ENCODE results near the gene RALGDS.
"Not testable (repeated sequence)": the region's sequence is repeated elsewhere in the genome, so short reads cannot be mapped to it uniquely, and the experiment has no call there.

Gene RALGDS

GRCh38 chr9:133090187-133090586, 30.9 kb downstream of the RALGDS start:
- TF ChIP-seq JUND (IDR thresholded peaks at IDR 0.05; ENCODE audit: low read depth), result no peak
- in situ Hi-C loops (cut with HindIII; ENCODE audit: low pct_unique_long_range_greater_than_20kb, low sequenced_read_pairs), result no loop called here
- DNase-seq (ENCODE audit: low read depth in 1 of 2, low spot score in 1 of 2), result no peak

- TF ChIP-seq JUND (IDR thresholded peaks at IDR 0.05; ENCODE audit: low read depth), result no peak
- no peak for DNase-seq (ENCODE audit: low read depth in 1 of 2, low spot score in 1 of 2)
- in situ Hi-C loops (cut with HindIII; ENCODE audit: low pct_unique_long_range_greater_than_20kb, low sequenced_read_pairs), result no loop called here
Observed at GRCh38 chr9:133089271-133089671, 31.8 kb downstream of the RALGDS start.

- DNase-seq (ENCODE audit: low read depth in 1 of 2, low spot score in 1 of 2), result no peak
- in situ Hi-C loops (cut with HindIII; ENCODE audit: low pct_unique_long_range_greater_than_20kb, low sequenced_read_pairs), result no loop called here
- TF ChIP-seq JUND (IDR thresholded peaks at IDR 0.05; ENCODE audit: low read depth), result no peak
Observed at GRCh38 chr9:133088756-133089155, 32.3 kb downstream of the RALGDS start.

GRCh38 chr9:133088146-133088750, 32.8 kb downstream of the RALGDS start:
- TF ChIP-seq JUND (IDR thresholded peaks at IDR 0.05; ENCODE audit: low read depth), result no peak
- DNase-seq (ENCODE audit: low read depth in 1 of 2, low spot score in 1 of 2), result no peak
- in situ Hi-C loops (cut with HindIII; ENCODE audit: low pct_unique_long_range_greater_than_20kb, low sequenced_read_pairs), result no loop called here

DNA sequence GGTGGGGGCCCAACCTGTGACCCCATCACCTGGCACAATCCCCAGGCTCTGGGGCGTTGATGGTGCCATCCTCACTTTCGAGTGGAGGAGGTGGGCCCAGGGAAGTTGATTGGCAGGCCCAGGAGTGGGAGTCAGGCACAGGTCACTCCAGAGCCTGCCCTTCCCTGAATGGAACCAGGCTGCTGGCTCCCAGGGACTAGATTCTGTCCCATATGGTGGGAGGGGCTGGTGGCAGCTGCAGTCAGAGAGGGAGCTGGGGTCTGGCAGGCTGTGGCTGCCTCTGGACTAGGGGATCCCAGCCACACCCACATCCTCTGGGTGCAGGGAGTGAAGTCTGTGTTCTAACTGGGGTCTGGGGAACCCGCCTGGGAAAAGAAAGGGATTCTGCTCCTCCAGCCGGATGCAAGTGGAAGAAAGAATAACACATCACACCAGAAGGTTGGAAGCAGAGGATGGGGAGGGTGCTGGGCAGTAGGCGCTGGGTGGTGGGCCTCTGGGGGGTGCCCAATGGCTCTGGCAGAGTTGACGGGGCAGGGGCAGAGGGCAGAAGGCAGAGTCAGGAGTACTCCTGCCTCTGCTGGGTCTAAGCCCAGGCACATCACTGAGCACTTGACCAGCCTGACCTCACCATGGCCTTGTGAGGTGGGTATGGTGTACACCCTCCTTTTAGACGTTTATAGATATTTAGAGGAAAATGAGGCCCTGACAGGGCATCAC, 33.5 kb downstream of the RALGDS start:
- in situ Hi-C loops (cut with HindIII; ENCODE audit: low pct_unique_long_range_greater_than_20kb, low sequenced_read_pairs), result no loop called here
- DNase-seq (ENCODE audit: low read depth in 1 of 2, low spot score in 1 of 2), result no peak
- TF ChIP-seq JUND (IDR thresholded peaks at IDR 0.05; ENCODE audit: low read depth), result no peak

GRCh38 chr9:133086894-133087293, 34.1 kb downstream of the RALGDS start:
- no peak for DNase-seq (ENCODE audit: low read depth in 1 of 2, low spot score in 1 of 2)
- no peak for TF ChIP-seq JUND (IDR thresholded peaks at IDR 0.05; ENCODE audit: low read depth)
- in situ Hi-C loops (cut with HindIII; ENCODE audit: low pct_unique_long_range_greater_than_20kb, low sequenced_read_pairs), result no loop called here

DNA sequence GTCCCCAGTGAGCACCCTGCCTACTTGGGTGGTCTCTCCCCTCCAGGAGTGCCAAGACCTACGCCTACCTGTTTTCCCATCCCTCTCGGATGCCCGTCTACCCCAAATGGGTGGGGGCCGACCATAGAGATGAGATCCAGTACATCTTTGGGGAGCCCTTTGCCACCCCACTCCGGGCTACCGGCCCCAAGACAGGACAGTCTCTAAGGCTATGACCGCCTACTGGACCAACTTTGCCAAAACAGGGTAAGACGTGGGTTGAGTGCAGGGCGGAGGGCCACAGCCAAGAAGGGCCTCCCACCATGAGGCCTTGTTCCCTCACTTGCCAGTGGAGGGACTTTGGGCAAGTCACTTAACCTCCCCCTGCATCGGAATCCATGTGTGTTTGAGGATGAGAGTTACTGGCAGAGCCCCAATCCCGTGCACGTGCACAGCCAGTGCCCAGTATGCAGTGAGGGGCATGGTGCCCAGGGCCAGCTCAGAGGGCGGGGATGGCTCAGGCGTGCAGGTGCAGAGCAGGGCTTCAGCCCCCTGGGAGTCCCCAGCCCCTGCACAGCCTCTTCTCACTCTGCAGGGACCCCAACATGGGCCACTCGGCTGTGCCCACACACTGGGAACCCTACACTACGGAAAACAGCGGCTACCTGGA, 34.7 kb downstream of the RALGDS start:
- in situ Hi-C loops (cut with HindIII; ENCODE audit: low pct_unique_long_range_greater_than_20kb, low sequenced_read_pairs); DNase-seq (ENCODE audit: low read depth in 1 of 2, low spot score in 1 of 2): not testable (repeated sequence)

DNA sequence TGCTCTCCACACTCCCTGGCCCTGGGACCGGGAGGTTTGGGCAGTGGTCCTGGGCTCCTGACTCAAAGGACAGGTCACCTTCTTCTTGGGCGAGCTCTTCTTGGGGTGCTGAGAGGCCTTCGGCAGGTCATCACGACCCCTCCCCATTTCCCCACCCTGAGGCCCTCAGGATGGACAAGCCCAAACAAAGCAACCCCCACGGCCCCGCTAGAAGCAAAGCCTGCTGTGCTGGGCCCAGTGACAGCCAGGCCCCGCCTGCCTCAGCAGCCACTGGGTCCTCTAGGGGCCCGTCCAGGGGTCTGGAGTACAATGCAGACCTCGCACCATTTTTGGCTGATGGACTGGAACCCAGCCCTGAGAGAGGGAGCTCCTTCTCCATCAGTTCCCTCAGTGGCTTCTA, 37.4 kb downstream of the RALGDS start:
- DNase-seq (ENCODE audit: low read depth in 1 of 2, low spot score in 1 of 2); in situ Hi-C loops (cut with HindIII; ENCODE audit: low pct_unique_long_range_greater_than_20kb, low sequenced_read_pairs): not testable (repeated sequence)

DNA sequence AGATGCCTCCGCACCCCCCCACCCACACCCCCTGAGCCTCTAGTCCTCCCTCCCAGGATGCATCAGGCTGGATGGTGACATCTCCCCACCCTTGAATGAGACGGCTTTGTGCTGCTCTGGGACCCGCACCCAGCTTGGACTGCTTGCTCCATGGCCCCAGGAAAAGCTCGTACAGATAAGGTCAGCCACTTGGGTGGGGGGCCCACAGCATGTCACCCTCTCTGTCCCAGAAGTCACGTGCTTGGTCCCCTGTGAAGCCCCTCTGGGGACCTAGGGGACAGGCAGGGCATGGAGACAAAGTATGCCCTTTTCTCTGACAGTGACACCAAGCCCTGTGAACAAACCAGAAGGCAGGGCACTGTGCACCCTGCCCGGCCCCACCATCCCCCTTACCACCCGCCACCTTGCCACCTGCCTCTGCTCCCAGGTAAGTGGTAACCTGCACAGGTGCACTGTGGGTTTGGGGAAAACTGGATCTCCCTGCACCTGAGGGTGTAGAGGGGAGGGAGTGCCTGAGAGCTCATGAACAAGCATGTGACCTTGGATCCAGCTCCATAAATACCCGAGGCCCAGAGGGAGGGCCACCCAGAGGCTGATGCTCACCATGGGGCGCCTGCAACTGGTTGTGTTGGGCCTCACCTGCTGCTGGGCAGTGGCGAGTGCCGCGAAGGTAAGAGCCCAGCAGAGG, 38.9 kb downstream of the RALGDS start:
- in situ Hi-C loops (cut with HindIII; ENCODE audit: low pct_unique_long_range_greater_than_20kb, low sequenced_read_pairs); DNase-seq (ENCODE audit: low read depth in 1 of 2, low spot score in 1 of 2): not testable (repeated sequence)

DNA sequence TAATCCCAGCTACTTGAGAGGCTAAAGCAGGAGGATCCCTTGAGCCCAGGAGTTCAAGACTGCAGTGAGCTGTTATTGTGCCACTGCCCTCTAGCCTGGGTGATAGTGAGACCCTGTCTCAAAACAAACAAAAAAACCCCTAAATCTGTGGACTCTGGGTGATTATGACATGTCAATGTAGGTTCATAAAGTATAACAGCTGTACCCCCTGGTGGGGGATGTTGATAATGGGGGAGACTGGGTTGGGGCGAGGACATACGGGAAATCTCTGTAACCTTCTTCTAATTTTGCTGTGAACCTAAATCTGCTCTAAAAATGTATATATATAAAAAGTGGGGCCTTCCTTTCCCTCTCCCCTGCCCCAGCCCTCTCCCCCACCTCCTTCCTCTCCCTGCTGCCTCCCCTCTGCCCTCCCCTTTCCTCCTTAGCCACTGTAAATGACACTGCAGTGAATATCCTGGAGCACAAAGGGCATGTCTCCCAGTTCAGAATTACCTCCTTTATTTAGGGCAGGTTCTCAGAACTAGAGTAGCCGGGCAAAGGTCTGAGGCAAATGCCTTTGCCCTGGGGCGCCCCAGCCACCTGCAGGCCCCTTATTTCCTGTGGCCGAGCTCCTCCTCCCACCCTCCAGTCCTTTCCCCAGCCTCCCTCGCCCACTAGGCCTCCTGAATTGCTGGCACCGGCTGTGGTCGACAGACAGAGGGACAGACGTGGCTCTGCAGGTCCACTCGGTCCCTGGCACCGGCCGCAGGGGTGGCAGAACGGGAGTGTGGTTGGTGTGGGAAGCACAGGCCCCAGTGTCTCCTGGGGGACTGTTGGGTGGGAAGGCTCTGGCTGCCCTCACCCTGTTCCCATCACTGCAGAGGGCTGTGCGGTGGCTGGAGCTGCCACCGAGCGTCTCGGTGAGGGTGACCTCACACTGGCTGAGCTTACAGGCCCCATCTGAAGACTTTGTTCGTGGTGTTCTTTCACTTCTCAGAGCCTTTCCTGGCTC, 40.0 kb downstream of the RALGDS start:
- DNase-seq (ENCODE audit: low read depth in 1 of 2, low spot score in 1 of 2); in situ Hi-C loops (cut with HindIII; ENCODE audit: low pct_unique_long_range_greater_than_20kb, low sequenced_read_pairs): not testable (repeated sequence)

DNA sequence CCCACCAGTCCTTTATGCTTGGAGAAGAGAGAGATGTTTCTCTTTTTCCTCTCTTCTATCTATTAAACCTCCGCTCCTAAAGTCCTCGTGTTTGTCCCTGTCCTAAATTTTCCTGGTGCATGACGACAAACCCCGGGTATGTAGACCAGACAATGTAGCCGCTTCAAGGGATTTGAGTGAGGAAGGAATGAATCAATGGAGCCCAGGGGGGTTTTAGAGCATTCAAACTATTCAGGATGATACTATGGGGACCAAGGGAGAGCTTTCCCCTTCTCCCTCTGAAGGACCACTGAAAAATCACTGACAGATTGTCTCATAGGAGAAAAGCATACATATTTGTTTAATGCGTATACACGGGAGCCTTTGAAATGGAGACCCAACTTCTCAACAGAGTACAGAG, 40.9 kb downstream of the RALGDS start:
- in situ Hi-C loops (cut with HindIII; ENCODE audit: low pct_unique_long_range_greater_than_20kb, low sequenced_read_pairs), result no loop called here
- TF ChIP-seq JUND (IDR thresholded peaks at IDR 0.05; ENCODE audit: low read depth), result no peak
- no peak for DNase-seq (ENCODE audit: low read depth in 1 of 2, low spot score in 1 of 2)

DNA sequence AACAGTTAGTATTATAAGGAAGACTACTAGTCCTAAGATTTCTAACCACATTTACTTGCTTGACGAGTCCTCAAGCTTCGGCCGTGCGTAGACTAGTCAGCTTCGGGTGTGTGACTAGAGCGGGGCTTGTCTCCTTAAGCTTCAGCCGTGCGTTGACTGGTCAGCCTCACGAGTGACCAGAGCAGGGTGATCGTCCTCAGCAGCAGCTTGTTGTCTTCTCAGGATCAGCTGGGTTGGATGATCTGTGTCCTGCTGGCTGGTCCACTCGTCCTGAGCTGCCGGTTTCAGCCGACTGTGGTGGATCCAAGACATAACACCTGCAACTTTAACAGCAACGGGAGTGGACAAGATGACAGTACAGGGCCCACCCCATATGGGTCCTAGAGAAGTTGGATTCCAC, 42.6 kb downstream of the RALGDS start:
- in situ Hi-C loops (cut with HindIII; ENCODE audit: low pct_unique_long_range_greater_than_20kb, low sequenced_read_pairs), result no loop called here
- no peak for TF ChIP-seq JUND (IDR thresholded peaks at IDR 0.05; ENCODE audit: low read depth)
- no peak for DNase-seq (ENCODE audit: low read depth in 1 of 2, low spot score in 1 of 2)
